Caco-2 (cell line): ENCODE data around the gene SLC13A5. TPM values are rescaled to one million over a fixed set of nuclear protein-coding genes. Genes with fewer than 3 reads are reported as not detected.

Experiments
- BruUV-seq: library from RNA; stranded (reverse); fragments of 400-500 nt; replicated peaks from 2 replicates; lab custom pipeline; 2021; lab: Mats Ljungman, UMichigan
- CTCF ChIA-PET: fragments of 300-600 bp; sonication (Branson Sonifier 250); formaldehyde crosslinking; loops from one replicate; lab custom pipeline; 2022; ENCODE audit warnings: antibody characterized with exemption; lab: Charles Lee
- POLR2A ChIA-PET: fragments of 300-600 bp; sonication (Branson Sonifier 250); formaldehyde crosslinking; loops from one replicate; lab custom pipeline; 2022; ENCODE audit warnings: antibody characterized with exemption; lab: Charles Lee
- DNase-seq, 2 experiments: peaks; one replicate each; pipeline versions ENCODE4 v3.0.0 to v3.0.0-alpha.2; 2020 to 2022
- H3K27me3 ChIP-seq: replicated peaks from 2 replicates; pipeline ENCODE4 v1.6.0; 2011; ENCODE audit warnings: low read length; ENCODE audit not compliant: control insufficient read depth, insufficient read depth
- H3K36me3 ChIP-seq: 2 replicates; pipeline ENCODE4 v1.5.1; 2011; ENCODE audit warnings: low read length; ENCODE audit not compliant: control insufficient read depth, insufficient read depth
- H3K4me1 ChIP-seq: fragments of 250-450 bp; sonication (Bioruptor Pico); 2 replicates; pipeline ENCODE4 v1.5.1; 2020; ENCODE audit warnings: mild to moderate bottlenecking
- H3K4me3 ChIP-seq: 2 replicates; pipeline ENCODE4 v1.5.1; 2011; ENCODE audit warnings: low read depth, mild to moderate bottlenecking, control low read depth, low read length
- H3K9me3 ChIP-seq: fragments of 250-450 bp; sonication (Bioruptor Pico); 2 replicates; pipeline ENCODE4 v1.5.1; 2020; ENCODE audit warnings: mild to moderate bottlenecking, moderate library complexity
- H3K27ac Mint-ChIP-seq: one replicate; pipeline ENCODE4 v1.8.0; 2022; ENCODE audit warnings: mixed read lengths; ENCODE audit not compliant: unreplicated experiment
- H3K27me3 Mint-ChIP-seq: one replicate; pipeline ENCODE4 v1.8.0; 2022; ENCODE audit warnings: mixed read lengths; ENCODE audit not compliant: insufficient read depth, unreplicated experiment
- H3K36me3 Mint-ChIP-seq: one replicate; pipeline ENCODE4 v1.8.0; 2022; ENCODE audit warnings: mild to moderate bottlenecking, mixed read lengths; ENCODE audit not compliant: insufficient read depth, unreplicated experiment
- H3K4me1 Mint-ChIP-seq: one replicate; pipeline ENCODE4 v1.8.0; 2022; ENCODE audit warnings: low read depth, mixed read lengths; ENCODE audit not compliant: unreplicated experiment
- H3K4me3 Mint-ChIP-seq: one replicate; pipeline ENCODE4 v1.8.0; 2022; ENCODE audit warnings: mild to moderate bottlenecking, moderate library complexity, mixed read lengths; ENCODE audit not compliant: unreplicated experiment
- H3K9me3 Mint-ChIP-seq: one replicate; pipeline ENCODE4 v1.8.0; 2022; ENCODE audit warnings: mixed read lengths; ENCODE audit not compliant: unreplicated experiment
- intact Hi-C: fragments of 100-400 bp; cut with micrococcal nuclease; formaldehyde crosslinking; loops from one replicate; pipeline ENCODE4 v1.10.0; 2022; ENCODE audit not compliant: unreplicated experiment
- total RNA-seq: library from RNA; stranded (reverse); gene quantifications from 2 replicates; pipeline ENCODE4 v1.2.3, GENCODE V29; 2022
- TF ChIP-seq, protein P1 (sequence below), 2 experiments: fragments of 200-600 bp in 1 of 2; IDR thresholded peaks; 1 replicate in 1 of 2; 2 replicates in 1 of 2; pipeline versions ENCODE4 v1.5.1 to v1.8.0; 2011 to 2022; ENCODE audit warnings: antibody characterized with exemption in 1 of 2, control low read depth in 1 of 2, inconsistent platforms in 1 of 2, low read depth in 1 of 2, low read length in 1 of 2, mild to moderate bottlenecking in 1 of 2, moderate library complexity in 1 of 2; ENCODE audit not compliant: insufficient read depth in 1 of 2, severe bottlenecking in 1 of 2, unreplicated experiment in 1 of 2

Gene SLC13A5
- total RNA-seq, 1 experiment from 2014 or later, result 0.11 TPM

DNA sequence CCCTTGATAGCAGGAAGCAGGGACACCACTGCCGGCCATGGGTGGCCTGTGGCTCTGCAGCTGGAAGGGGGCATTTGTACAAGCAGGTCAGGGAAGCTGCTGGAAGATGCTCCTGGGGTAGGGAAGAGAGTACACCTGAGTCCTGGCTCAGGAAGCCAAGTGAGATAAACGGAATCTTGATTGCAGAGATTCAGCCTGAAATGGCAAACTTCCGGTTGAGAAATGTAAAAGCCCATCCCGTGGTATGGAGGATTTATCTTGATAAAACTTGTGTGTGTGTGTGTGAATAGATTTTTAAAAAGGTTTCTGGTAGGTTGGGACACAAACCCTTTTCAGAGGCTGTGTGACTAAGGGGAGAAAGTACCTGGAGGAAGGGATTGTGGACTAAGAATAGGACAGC, 32.0 kb downstream of the SLC13A5 start:
- CTCF ChIA-PET, result no interaction called here

DNA sequence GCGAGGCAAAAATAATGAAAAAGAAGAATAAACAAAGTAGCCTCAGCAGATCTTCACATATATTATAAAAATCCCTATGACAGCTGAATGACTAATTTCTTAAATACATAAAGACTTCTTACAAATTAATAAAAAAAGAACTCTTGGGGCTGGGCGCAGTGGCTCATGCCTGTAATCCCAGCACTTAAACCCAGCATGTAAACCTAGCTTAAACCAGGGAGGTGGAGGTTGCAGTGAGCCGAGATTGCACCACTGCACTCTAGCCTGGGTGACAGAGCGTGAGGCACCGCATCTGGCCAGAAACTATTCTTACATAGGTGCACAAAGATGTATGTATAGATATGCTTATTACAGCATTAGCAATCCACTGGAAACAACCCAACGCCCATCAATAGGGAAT, 33.9 kb downstream of the SLC13A5 start:
- H3K27me3 Mint-ChIP-seq, result no peaks in the 10 kb centered on the region
- intact Hi-C loops, result no loop called here
- Histone ChIP-seq H3K9me3 (no peaks in the 10 kb centered on the region), H3K36me3 (no peaks in the 10 kb centered on the region), H3K27me3 (no peaks in the 10 kb centered on the region), H3K4me3 (no peak overlapping the region), H3K4me1 (no peaks in the 10 kb centered on the region)
- no peaks in the 10 kb centered on the region for H3K4me1 Mint-ChIP-seq
- H3K27ac Mint-ChIP-seq, result no peak overlapping the region
- no peak overlapping the region for H3K4me3 Mint-ChIP-seq
- H3K9me3 Mint-ChIP-seq, result no peaks in the 10 kb centered on the region
- H3K36me3 Mint-ChIP-seq, result no peaks in the 10 kb centered on the region
- no peak for DNase-seq
- ChIA-PET CTCF (no interaction called here), POLR2A (no interaction called here)
- TF ChIP-seq, protein P1, sequence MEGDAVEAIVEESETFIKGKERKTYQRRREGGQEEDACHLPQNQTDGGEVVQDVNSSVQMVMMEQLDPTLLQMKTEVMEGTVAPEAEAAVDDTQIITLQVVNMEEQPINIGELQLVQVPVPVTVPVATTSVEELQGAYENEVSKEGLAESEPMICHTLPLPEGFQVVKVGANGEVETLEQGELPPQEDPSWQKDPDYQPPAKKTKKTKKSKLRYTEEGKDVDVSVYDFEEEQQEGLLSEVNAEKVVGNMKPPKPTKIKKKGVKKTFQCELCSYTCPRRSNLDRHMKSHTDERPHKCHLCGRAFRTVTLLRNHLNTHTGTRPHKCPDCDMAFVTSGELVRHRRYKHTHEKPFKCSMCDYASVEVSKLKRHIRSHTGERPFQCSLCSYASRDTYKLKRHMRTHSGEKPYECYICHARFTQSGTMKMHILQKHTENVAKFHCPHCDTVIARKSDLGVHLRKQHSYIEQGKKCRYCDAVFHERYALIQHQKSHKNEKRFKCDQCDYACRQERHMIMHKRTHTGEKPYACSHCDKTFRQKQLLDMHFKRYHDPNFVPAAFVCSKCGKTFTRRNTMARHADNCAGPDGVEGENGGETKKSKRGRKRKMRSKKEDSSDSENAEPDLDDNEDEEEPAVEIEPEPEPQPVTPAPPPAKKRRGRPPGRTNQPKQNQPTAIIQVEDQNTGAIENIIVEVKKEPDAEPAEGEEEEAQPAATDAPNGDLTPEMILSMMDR (IDR thresholded peaks at IDR 0.05; ENCODE audit: insufficient read depth in 1 of 2, low read depth in 1 of 2, low read length in 1 of 2, severe bottlenecking in 1 of 2, unreplicated experiment in 1 of 2), result no peak
- no TSS peak for BruUV-seq

More for the DNA sequence above, 32.0 kb downstream of the SLC13A5 start:
- H3K27me3 ChIP-seq, result no peaks in the 10 kb centered on the region
- H3K4me1 Mint-ChIP-seq, result no peaks in the 10 kb centered on the region
- H3K4me3 Mint-ChIP-seq, result no peak overlapping the region
- no peak overlapping the region for H3K27ac Mint-ChIP-seq
- POLR2A ChIA-PET, result no interaction called here
- no peaks in the 10 kb centered on the region for H3K36me3 ChIP-seq
- H3K9me3 ChIP-seq, result no peaks in the 10 kb centered on the region
- H3K4me3 ChIP-seq, result no peak overlapping the region
- TF ChIP-seq, protein P1 (IDR thresholded peaks at IDR 0.05; ENCODE audit: insufficient read depth in 1 of 2, low read depth in 1 of 2, low read length in 1 of 2, severe bottlenecking in 1 of 2, unreplicated experiment in 1 of 2), result no peak
- H3K9me3 Mint-ChIP-seq, result no peaks in the 10 kb centered on the region
- H3K36me3 Mint-ChIP-seq, result no peaks in the 10 kb centered on the region
- H3K27me3 Mint-ChIP-seq, result no peaks in the 10 kb centered on the region
- no TSS peak for BruUV-seq
- H3K4me1 ChIP-seq, result no peaks in the 10 kb centered on the region
- no peak for DNase-seq
- intact Hi-C loops, result no loop called here

DNA sequence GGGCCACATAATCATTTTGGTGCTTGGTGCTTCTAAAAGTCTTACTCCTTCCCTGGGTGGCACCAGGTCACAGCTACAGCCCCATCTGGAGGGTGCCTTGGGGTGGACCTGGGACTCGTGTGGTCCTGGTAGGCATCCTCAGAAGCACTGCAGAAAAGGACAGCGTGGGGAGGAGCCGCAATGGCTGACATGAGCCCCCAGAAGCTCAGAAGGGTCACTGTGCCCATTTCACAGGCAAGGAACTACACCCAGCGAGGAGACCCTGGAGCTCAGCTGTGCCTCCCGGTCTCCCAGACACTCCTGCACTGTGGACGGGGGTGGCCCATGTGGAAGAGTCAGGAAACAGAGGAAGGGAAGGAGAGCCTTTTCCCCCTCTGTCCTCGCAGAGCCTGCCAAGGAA, 35.2 kb downstream of the SLC13A5 start:
- Mint-ChIP-seq H3K27me3 (no peaks in the 10 kb centered on the region), H3K4me3 (no peak overlapping the region), H3K36me3 (no peaks in the 10 kb centered on the region), H3K27ac (no peak overlapping the region), H3K4me1 (no peaks in the 10 kb centered on the region), H3K9me3 (no peaks in the 10 kb centered on the region)
- ChIA-PET POLR2A (no interaction called here), CTCF (no interaction called here)
- H3K27me3 ChIP-seq, result no peaks in the 10 kb centered on the region
- no TSS peak for BruUV-seq
- H3K36me3 ChIP-seq, result no peaks in the 10 kb centered on the region
- no peak for DNase-seq
- no peaks in the 10 kb centered on the region for H3K4me1 ChIP-seq
- intact Hi-C loops, result no loop called here
- no peaks in the 10 kb centered on the region for H3K9me3 ChIP-seq
- no peak overlapping the region for H3K4me3 ChIP-seq
- TF ChIP-seq, protein P1 (IDR thresholded peaks at IDR 0.05; ENCODE audit: insufficient read depth in 1 of 2, low read depth in 1 of 2, low read length in 1 of 2, severe bottlenecking in 1 of 2, unreplicated experiment in 1 of 2), result no peak
